Measurements from ENCODE around the gene RPS19.
A peak's percentile ranks its signal among the peaks of the same experiment; 100 is the strongest.

RPS19 gene

DNA sequence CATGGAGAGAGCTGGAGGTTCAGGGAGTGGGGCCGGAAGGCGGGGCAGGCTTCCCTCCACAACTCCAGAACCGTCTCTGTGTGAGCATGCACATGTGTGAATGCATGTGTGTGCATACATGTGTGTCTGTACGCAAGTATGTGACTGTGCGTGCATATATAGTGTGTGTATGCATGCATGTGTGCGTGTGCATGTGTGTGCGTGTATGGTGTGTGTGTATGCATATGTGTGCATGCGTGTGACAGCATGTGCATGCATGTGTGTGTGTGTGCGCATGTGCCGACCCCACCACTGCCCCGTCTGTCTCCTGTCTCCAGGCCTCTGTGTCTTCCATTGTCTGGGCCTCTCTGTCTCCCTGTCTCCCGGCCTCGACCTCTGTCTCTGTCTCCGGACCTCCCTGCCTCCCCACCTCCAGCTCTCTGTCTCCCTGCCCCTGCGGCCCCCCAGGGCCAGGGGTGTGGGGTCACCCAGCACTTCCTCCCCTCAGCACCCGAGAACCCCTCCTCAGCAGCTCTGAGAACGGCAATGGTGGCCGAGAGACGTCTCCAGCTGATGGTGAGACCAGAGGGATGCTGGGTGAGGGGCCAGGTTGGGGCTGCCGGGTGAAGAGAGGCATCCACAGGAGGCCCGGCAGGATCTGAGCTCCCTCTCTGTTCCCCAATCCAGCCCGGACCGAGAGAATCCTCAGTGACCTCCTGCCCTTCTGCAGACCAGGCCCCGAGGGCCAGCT is 45.4 kb downstream of the RPS19 start:
- TF ChIP-seq POLR2A (IDR thresholded peaks at IDR 0.05; ENCODE audit: low read depth, low read length) (no peak), POLR2AphosphoS5 (IDR thresholded peaks at IDR 0.05; ENCODE audit: low read depth, low read length) (peak; percentile 45; the same call in 1 of the 2 replicates), TAF1 (IDR thresholded peaks at IDR 0.05; ENCODE audit: borderline replicate concordance, low read depth, low read length) (no peak)
- FAIRE-seq (no peak), DNase-seq (ENCODE audit: insufficient read length) (no peak)

DNA sequence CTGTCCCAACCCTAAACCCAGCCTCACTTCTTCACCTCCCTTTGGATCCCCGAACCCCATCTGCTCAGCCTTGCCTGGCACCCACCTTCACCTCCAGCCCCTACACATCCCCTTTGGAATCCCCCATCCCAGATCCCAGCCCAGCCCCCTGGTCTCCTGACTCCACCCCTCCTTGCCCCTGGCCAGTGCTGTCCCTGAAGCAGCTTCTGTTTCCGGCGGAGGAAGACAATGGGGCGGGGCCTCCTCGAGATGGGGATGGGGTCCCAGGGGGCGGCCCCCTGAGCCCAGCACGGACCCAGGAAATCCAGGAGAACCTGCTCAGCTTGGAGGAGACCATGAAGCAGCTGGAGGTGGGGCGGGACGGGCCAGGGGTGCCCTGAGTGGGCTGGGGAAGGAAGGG is 46.2 kb downstream of the RPS19 start:
- TF ChIP-seq POLR2A (IDR thresholded peaks at IDR 0.05; ENCODE audit: low read depth, low read length) (no peak), TAF1 (IDR thresholded peaks at IDR 0.05; ENCODE audit: borderline replicate concordance, low read depth, low read length) (no peak), POLR2AphosphoS5 (IDR thresholded peaks at IDR 0.05; ENCODE audit: low read depth, low read length) (no peak)
- no peak for DNase-seq (ENCODE audit: insufficient read length)
- FAIRE-seq, result no peak

DNA sequence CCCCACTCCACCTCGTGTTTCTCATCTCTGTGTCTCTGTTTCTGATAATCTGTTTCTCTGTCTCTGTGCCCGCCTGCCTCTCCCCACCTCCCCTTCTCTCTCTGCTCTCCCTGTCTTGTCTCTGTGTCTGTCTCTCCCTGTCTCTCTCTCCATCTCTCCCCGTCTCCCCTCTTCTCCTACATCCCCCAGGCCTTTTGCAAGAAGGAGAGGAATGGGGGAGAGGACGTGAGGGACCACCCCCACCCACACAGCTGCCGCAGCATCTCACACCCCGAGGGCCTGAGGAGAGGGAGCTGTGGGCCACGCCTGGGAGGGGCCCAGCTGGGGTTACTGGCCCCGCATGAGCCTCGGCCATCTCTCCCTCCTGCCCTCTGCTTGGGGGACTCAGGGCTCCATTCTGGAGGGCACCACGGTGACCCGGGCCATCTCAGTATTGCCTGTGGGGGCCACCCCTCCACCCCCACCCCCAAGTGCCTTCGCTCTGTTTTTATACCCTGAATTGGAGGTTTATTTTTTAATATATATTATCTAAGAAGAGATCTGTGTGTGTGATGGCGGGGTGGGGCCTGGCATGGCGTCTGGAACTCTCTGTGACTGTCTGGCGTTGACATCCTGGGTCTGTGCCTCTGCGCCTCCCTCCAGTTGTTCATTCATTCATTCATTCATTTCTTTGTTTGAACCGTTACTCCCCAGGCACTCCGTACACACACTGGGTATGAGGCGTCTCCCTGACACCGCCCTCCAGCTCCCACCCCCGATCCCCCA is 47.0 kb downstream of the RPS19 start:
- DNase-seq (ENCODE audit: insufficient read length), result no peak
- no peak for FAIRE-seq
- TF ChIP-seq TAF1 (IDR thresholded peaks at IDR 0.05; ENCODE audit: borderline replicate concordance, low read depth, low read length) (no peak), POLR2AphosphoS5 (IDR thresholded peaks at IDR 0.05; ENCODE audit: low read depth, low read length) (no peak), POLR2A (IDR thresholded peaks at IDR 0.05; ENCODE audit: low read depth, low read length) (no peak)

DNA sequence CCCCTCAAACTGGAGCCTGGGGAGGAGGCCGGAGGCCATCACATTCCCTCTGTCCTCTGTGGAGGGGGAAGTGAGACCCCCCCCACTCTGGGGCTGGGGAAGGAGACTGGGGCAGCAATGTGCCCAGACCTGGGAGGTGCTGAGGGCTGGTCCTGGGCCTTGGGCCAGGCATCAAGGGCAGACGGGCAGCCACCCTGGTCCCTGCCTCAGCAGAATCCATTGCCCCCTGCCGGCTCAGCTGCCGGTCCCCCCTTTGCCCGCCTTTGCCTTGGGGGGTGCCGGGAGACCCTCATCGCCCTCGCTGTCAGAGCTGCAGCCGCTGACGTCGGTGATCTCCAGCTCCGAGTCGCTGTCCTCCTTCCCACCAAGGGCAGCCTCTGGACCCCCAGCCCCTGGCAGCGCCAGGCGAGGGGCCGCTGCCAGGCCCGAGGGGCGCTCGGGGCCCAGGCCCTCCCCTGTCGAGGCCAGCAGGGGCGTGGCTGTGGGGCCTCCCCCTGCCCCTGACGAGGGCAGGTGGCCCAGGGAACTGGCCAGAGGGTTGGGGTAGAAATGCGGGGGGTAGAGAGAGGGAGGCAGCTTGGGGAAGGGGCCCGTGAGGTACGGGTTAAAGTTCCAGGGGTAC is 48.0 kb downstream of the RPS19 start:
- TF ChIP-seq TAF1 (IDR thresholded peaks at IDR 0.05; ENCODE audit: borderline replicate concordance, low read depth, low read length) (no peak), POLR2A (IDR thresholded peaks at IDR 0.05; ENCODE audit: low read depth, low read length) (no peak), POLR2AphosphoS5 (IDR thresholded peaks at IDR 0.05; ENCODE audit: low read depth, low read length) (no peak)
- DNase-seq (ENCODE audit: insufficient read length) (no peak), FAIRE-seq (no peak)

- TF ChIP-seq POLR2AphosphoS5 (IDR thresholded peaks at IDR 0.05; ENCODE audit: low read depth, low read length) (no peak), TAF1 (IDR thresholded peaks at IDR 0.05; ENCODE audit: borderline replicate concordance, low read depth, low read length) (no peak), POLR2A (IDR thresholded peaks at IDR 0.05; ENCODE audit: low read depth, low read length) (no peak)
- FAIRE-seq, result no peak
These were observed 48.8 kb downstream of the RPS19 start for GRCh38 chr19:41908724-41909464.

DNA sequence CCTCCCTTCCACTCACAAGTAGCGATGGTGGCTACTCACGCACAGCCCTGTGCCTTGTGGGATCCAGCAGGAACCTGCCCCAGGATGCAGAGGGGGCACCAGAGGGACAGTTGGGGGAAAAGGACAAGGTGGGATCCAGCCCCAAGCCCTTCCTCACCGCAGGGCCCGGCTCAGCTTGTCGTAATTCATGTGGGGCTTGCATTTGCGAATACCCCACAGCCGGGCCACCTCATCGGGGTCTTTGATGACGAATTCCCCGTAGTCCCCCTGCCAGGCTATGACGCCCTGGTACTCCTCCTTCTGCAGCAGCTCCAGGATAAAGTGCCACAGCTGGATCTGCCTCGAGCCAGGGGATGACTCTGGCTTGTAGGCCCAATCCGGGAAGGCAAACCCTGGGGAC is 49.7 kb downstream of the RPS19 start:
- TF ChIP-seq POLR2AphosphoS5 (IDR thresholded peaks at IDR 0.05; ENCODE audit: low read depth, low read length), result peak; percentile 41; the same call in 1 of the 2 replicates
- no peak; the same call in 1 of the 2 replicates for TF ChIP-seq POLR2A (IDR thresholded peaks at IDR 0.05; ENCODE audit: low read depth, low read length)
- no peak for FAIRE-seq
- DNase-seq (ENCODE audit: insufficient read length), result no peak

More at GRCh38 chr19:41908724-41909464, 48.8 kb downstream of the RPS19 start:
- DNase-seq (ENCODE audit: insufficient read length), result no peak

GRCh38 chr19:41910240-41910991 is 50.4 kb downstream of the RPS19 start:
- no peak for DNase-seq (ENCODE audit: insufficient read length)
- FAIRE-seq, result no peak
- no peak for TF ChIP-seq POLR2AphosphoS5 (IDR thresholded peaks at IDR 0.05; ENCODE audit: low read depth, low read length)
- no peak for TF ChIP-seq POLR2A (IDR thresholded peaks at IDR 0.05; ENCODE audit: low read depth, low read length)
- no peak for TF ChIP-seq TAF1 (IDR thresholded peaks at IDR 0.05; ENCODE audit: borderline replicate concordance, low read depth, low read length)

DNA sequence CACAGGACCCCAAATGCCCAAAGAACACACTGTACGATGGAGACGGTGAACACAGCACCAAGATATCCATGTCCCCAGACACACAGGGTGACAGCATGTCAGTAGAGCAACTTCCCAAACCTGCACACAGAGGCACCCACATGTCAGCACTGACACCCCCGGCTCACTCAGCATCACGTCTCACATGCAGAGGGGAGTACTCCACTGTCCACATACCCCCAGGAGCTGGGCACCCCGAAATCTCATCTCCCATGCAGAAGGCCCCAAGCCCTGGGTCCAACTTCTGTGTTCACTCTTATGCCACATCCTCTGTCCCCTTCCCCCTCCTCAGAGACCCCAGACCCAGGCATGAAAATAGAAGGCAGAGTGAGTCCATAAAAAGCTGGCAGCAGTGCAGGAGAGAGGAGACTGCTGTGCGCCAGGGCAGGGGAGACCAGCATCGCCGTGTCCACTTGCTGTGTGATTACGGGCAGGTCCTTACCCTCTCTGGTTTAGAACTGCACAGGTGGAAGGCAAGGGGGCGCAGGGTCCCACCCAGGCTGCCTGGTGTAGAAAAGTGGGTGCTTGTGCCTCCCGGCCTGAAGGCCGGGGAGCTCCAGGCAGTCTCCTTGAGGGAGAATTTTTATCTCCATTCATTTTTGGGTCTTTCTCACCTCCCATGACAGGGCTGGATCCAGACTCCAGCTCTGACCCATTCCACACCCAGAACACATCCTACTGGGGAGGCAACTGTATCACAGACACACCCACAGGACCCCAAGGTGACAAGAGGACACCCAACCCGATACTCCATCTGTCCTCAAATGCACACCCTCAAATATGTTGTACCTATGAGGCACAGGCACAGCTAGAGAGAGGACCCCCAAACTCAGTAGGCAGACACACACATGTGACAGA is 51.2 kb downstream of the RPS19 start:
- FAIRE-seq (no peak), DNase-seq (ENCODE audit: insufficient read length) (no peak)
- TF ChIP-seq POLR2AphosphoS5 (IDR thresholded peaks at IDR 0.05; ENCODE audit: low read depth, low read length) (no peak), POLR2A (IDR thresholded peaks at IDR 0.05; ENCODE audit: low read depth, low read length) (no peak), TAF1 (IDR thresholded peaks at IDR 0.05; ENCODE audit: borderline replicate concordance, low read depth, low read length) (no peak)

GRCh38 chr19:41911889-41912731 is 52.1 kb downstream of the RPS19 start:
- TF ChIP-seq POLR2AphosphoS5 (IDR thresholded peaks at IDR 0.05; ENCODE audit: low read depth, low read length) (peak; percentile 51; the same call in 1 of the 2 replicates), TAF1 (IDR thresholded peaks at IDR 0.05; ENCODE audit: borderline replicate concordance, low read depth, low read length) (no peak), POLR2A (IDR thresholded peaks at IDR 0.05; ENCODE audit: low read depth, low read length) (peak; percentile 12; the same call in 1 of the 2 replicates)
- no peak for FAIRE-seq
- no peak for DNase-seq (ENCODE audit: insufficient read length)

Data from GM12892 (cell line).